Subcutaneous adipose tissue (tissue), 4 donors: ENCODE data around the gene TMEM132A. TPM values are rescaled to one million over a fixed set of nuclear protein-coding genes. Genes with fewer than 3 reads are reported as not detected.

Source experiments
- total RNA-seq, 4 donors: library from RNA; depleted of rRNA; stranded (reverse); fragments of >200 nt; gene quantifications; one replicate each; pipeline ENCODE4 v1.1.0, GENCODE V29; 2016
- TF ChIP-seq, protein P1 (sequence below): fragments of 450-650 bp; IDR thresholded peaks from one replicate; pipeline ENCODE4 v1.5.1; 2016; ENCODE audit warnings: low read depth, mild to moderate bottlenecking, control low read depth, antibody characterized with exemption, moderate library complexity

Gene TMEM132A
- total RNA-seq, 4 donors from 2014 or later = 0.51 to 3.0 (median 1.3) TPM

- TF ChIP-seq, protein P1, sequence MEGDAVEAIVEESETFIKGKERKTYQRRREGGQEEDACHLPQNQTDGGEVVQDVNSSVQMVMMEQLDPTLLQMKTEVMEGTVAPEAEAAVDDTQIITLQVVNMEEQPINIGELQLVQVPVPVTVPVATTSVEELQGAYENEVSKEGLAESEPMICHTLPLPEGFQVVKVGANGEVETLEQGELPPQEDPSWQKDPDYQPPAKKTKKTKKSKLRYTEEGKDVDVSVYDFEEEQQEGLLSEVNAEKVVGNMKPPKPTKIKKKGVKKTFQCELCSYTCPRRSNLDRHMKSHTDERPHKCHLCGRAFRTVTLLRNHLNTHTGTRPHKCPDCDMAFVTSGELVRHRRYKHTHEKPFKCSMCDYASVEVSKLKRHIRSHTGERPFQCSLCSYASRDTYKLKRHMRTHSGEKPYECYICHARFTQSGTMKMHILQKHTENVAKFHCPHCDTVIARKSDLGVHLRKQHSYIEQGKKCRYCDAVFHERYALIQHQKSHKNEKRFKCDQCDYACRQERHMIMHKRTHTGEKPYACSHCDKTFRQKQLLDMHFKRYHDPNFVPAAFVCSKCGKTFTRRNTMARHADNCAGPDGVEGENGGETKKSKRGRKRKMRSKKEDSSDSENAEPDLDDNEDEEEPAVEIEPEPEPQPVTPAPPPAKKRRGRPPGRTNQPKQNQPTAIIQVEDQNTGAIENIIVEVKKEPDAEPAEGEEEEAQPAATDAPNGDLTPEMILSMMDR = no peak
These were observed 42.6 kb downstream of the TMEM132A start for GRCh38 chr11:60966890-60967289.

DNA sequence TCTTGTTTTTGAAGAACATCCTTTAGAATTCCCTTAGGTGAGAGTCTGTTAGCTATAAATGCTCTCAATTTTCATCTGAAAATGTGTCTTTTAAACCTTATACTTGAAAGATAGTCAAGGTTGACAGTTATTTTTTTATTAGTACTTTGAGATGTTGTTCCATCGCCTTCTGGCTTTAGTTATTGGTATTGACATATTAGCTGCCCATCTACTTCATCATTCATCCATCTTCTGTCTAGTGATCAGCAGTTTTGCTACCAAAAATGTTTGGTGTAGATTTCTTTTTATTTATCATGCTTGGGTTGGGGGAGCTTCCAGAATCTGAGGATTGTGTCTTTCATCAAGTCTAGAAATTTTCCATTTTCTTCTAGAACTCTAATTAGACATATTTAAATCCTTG lies 44.0 kb downstream of the TMEM132A start:
- TF ChIP-seq, protein P1 = no peak

DNA sequence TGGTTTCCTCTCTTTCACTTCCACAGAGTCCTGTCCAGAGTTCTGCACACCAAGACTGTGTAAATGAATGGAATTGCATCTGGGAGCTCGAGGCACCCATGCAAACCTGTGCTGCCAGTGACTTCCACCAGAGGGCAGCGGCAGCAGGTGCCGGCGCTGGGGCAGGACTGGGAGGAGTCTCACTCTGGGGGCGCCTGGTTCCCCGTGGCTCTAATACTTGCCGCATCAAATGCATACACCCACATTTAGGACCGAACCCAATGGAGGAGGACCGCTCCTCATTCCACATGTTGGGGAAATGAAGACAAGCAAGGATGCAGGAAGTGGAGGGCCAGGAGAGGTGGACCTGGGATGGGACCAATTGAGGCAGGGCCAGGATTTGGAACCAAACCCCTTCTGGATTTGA lies 46.1 kb downstream of the TMEM132A start:
- TF ChIP-seq, protein P1 = no peak

DNA sequence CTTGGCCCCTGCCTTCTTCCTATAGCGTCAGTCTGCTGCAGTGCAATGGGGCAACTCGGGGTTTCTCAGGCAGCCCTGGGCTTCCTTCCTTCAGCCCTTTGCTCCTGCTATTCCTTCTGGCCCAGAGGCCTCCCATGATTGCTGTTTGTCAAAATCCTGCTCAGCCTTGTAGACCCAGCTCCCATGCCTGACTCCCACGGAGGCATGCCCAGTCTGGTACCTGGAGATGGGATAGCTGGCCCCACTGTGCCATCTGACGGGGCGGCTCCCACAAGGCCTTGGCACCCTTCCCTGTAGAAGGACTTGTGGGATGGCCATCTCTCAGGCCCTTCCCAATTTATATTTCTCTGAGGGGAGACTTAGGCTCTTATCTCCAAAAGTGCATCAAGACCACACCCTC lies 46.6 kb downstream of the TMEM132A start:
- TF ChIP-seq, protein P1 = no peak

GRCh38 chr11:60971520-60971919 lies 47.3 kb downstream of the TMEM132A start, which contains the start of gene CD6:
Gene CD6, plus strand, starts transcription at chr11:60971680. Its CDS starts 186 bp downstream, at chr11:60971866.
- TF ChIP-seq, protein P1 = no peak

DNA sequence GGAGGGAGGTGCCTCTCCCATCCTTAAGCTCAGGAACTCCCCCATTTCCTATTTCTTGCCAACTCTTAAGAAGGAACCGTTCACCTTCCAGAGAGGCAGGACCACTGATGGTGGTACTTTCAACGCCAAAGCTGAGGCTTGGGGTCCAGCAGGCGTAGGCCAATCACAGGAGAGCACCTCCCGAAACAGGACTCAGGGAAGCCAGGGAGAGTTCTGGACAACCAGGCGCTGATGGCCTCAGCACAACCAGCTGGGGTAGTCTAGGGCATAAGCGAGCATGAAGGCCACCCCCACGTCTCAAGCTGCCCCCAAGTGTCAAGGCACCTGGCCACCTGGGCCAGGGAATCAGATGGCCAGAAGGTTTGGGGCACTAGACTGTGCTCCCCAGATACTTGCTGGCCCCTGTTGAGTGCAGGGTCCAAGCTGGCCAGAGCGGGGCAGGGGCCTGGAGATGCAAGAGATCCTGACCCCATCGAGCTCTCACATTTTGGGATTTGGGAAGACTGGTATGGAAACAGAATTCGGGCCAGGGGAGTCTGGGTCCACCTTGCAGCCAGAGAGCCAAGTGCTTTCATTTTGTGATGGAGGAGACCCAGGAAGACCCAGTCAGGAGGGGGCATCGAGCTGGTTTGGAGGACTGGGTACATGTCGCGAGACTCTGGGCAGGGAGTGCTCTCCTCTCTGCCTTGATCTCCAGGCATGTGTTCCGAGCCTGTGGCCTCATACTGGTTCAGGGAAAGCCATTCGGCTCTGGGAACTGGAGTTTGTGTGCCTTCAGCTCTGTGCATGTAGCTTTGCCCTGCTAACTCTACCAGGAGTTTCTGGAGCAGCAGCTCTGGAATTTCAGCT lies 48.1 kb downstream of the TMEM132A start:
- TF ChIP-seq, protein P1 = no peak

DNA sequence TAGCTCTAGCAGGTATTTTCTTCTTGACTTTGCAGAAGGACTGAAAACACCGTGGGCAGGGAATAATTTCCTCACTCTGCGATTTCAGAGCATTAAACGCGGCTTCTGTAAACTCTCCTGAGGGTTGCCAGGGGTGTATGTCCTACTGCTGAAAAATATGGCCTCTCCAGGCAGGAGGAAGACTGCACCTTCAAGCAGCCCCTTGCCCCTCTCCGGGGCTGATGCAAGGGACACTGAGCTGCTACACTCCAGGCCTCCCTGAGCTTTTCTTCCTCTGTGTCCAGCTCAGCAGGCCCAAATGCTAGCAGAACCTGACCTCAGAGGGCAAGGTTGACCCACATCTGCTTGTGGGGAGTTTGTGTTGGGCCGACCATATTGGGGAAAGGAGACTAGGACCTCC lies 49.4 kb downstream of the TMEM132A start:
- TF ChIP-seq, protein P1 = no peak
